ENCODE measurements around the gene MYL10.

MYL10 gene

GRCh38 chr7:101594790-101595189, 34.3 kb downstream of the MYL10 start:
- no peak for DNase-seq

DNA sequence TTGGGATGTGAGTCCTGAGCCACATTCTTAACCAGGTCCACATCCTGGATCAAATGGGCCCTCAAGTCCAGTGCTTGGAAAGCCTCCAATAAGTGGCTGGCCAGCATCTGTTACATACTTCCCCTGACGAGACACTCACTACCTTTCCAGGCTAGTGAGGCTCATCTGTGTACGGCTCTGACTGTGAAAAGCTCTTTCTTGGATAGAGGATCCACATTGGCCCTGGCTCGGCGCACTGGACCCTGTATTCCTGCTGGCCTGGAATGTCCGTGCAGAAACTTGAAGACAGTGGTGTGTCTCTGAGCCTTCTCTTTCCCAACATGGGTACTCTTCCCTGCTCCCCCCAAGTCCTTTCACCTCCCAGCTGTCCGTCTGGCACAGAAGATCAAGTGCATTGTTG, 35.5 kb downstream of the MYL10 start:
- DNase-seq: no peak

- no peak for DNase-seq
Measured at GRCh38 chr7:101591504-101591903, 37.6 kb downstream of the MYL10 start.

DNA sequence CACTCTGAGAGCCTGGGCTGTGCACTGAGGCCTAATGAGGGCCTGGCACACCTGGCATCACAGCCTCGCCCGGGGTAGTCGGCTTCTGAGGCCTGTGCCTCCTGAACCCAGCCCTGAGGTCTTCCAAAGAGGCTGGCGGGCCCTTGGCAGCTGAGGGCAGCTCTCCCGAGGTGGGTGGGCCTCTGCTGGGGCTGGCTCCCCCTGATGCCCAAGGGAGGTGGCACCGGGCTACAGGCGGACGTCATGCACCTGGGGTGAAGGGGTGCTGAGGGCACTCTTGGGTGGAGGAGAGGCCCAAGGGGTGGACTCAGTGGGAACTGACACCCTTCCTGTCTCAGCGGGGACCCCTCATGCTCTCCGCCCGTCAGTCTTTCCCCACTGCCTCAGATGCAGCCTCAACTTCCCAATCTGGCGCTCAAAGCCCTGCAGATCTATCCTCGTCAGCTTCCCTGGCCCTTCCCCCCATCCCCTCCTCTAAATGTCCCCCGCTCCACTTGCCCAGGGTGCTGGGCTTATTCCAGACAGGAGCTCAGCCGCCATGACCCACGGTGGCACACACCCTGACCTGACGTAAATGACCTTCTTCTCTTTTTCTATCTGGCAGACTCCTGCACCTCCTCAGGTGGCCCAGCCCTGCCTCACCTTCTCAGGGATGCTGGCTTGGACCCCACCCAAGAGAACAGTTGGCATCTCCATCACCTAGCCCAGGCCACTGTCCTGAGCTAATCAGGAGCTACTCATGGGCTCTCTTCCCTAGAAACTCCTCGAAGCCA, 38.2 kb downstream of the MYL10 start:
- no peak for DNase-seq

- DNase-seq: no peak
Measured at GRCh38 chr7:101589976-101590662, 39.0 kb downstream of the MYL10 start.

DNA sequence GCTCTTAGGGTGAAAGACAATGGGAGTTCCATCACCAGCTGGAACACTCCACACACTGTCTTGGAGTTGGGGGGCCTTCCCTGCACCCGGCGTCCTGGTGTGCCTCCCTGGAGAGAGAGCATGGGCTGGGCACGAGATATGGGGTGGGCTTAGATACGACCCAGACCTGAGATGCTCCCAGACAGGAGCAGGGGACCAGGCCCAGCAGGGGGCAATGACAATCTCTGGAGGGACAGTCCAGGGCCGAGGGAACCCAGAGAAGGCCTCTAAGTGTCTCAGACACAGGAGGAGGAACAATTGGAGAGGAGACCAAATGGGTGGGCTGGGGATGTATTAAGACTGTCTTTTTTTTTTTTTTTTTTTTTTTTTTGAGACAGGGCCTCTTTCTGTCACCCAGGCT, 40.0 kb downstream of the MYL10 start:
- no peak for DNase-seq

GRCh38 chr7:101588131-101588935, 40.8 kb downstream of the MYL10 start:
- DNase-seq: no peak

DNA sequence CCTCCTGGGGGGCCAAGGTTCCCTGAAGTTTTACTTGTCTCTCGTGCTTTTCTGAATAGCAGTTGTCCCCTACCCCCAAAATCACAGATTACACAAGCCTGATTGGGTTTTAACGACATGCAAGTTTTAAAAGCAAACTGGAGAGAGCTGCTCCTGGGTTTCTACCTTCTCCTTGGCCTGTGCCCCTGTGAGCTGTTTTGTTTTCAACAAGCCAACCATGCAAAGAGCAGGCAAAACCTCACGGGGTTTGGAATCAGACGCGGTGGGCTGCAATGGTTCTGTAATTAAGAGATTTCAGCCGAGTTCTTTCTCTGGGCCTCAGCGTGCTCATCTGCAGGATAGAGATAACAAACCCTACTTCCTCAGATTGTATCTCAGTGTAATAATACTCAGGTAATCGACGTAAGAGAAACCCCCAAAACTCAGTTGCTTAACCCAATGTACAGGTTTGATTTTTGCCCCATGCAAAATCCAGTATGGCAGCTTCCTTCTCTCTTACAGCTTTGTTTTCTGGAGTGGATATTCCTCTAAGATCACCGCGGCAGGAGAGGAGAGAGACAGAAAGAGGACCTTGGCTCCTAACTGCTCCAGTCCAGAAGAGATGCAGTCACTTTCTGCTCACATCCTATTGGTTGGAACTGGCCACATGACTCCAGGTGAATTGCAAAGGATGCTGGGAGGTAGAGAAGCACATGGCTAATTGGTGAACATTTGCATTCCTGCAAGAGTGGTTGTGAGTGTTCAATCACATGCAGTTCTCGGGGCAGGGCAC, 42.0 kb downstream of the MYL10 start:
- no peak for DNase-seq

- DNase-seq: no peak
Measured at GRCh38 chr7:101586078-101586905, 42.8 kb downstream of the MYL10 start.

DNA sequence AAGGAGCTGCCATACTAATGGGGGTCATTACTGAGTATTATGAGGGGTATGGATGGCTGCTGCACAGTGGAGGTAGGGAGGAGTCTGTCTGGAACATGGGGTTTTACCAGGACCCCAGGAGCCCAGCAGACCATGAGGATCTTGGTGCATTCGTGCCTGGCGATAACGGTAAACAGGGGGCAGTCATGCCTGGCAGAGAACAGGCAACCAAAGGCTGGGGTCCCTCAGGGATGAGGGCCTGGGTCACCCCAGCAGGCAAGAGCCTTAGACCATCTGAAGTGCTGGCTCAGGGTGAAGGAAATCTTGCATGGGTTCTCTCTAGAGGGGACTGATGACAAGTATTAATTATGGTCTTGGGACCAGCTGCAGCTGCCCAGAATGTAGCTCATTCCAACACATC, 46.1 kb downstream of the MYL10 start:
- no peak for DNase-seq

DNA sequence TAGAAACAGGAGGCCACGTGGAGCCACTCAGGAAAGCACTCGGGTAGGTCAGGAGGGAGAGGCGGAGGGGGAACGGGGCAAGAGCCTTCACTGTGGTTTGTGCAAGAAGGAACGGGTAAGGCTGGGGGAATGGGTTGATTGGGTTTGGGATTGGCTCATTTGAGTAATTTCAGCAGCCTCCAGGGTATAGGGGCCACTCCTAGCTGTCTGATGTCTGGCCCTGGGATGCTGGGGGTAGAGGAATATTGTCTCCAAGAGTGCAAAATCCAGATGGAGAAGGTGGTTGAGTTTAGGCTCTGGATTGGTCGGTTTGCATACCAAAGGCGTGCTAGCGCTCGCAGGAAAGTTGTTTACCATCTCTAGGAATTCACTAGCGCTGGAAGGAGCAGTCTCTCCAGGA, 47.2 kb downstream of the MYL10 start:
- no peak for DNase-seq

DNA sequence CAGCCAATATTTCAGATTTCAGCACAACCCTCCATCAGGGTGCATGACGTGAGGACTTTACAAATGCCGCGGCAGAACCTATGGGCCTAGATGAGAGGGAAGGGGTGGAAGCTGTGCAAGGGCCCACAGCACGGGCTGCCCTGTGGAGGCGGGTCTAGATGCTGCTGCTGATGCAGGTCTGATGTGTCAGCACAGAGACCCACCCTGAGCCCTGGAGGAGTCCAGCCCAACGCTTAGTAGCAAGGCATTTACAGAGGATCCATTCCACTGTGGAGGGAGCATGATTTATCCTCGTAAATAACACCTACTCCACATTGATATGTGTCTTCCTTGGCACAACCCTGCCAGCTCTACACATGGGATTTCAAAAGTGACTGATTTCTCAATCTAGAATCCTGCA, 48.5 kb downstream of the MYL10 start:
- DNase-seq: no peak

- DNase-seq: no peak
Measured at GRCh38 chr7:101578552-101578951, 50.5 kb downstream of the MYL10 start.

GRCh38 chr7:101576998-101577397, 52.1 kb downstream of the MYL10 start:
- DNase-seq: no peak

DNA sequence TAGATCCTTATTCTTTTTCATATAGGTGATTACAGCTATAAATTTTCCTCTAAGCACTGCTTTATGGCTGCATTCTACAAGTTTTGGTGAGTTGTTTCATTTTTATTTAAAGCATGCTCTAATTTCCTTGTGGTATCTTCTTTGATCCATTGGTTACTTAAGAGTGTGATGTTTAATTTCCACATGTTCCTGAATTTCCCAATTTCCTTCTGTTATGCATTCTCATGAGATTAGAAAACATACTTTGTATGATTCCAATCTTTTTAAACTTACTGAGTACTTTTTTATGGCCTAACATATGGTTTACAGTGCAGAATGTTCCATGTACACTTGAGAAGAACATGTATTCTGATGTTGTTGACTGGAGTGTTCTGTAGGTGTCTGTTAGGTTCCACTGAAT, 53.4 kb downstream of the MYL10 start:
- no peak for DNase-seq

- no peak for DNase-seq
Measured at GRCh38 chr7:101575168-101575567, 53.9 kb downstream of the MYL10 start.

DNA sequence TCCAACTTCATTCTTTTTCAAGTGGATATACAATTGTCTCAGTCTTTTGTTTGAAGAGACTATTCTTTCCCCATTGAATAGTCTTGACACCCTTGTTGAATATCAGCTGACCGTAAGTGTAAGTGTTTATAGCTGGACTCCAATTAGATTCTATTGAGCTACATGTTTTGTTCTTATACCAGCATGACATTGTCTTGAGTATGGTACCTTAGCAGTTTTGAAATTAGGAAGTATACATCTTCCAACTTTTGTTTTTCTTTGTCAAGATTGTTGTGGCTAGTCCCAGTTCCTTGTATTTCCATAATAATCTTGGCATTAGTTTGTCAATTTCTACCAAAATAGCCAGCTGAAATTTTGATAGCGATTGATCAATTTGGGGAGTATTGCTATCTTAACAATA, 56.9 kb downstream of the MYL10 start:
- DNase-seq: no peak

- no peak for DNase-seq
Measured at GRCh38 chr7:101567230-101567629, 61.9 kb downstream of the MYL10 start.

GRCh38 chr7:101565601-101566209, 63.4 kb downstream of the MYL10 start:
- no peak for DNase-seq

GRCh38 chr7:101564778-101565211, 64.3 kb downstream of the MYL10 start:
- no peak for DNase-seq

DNA sequence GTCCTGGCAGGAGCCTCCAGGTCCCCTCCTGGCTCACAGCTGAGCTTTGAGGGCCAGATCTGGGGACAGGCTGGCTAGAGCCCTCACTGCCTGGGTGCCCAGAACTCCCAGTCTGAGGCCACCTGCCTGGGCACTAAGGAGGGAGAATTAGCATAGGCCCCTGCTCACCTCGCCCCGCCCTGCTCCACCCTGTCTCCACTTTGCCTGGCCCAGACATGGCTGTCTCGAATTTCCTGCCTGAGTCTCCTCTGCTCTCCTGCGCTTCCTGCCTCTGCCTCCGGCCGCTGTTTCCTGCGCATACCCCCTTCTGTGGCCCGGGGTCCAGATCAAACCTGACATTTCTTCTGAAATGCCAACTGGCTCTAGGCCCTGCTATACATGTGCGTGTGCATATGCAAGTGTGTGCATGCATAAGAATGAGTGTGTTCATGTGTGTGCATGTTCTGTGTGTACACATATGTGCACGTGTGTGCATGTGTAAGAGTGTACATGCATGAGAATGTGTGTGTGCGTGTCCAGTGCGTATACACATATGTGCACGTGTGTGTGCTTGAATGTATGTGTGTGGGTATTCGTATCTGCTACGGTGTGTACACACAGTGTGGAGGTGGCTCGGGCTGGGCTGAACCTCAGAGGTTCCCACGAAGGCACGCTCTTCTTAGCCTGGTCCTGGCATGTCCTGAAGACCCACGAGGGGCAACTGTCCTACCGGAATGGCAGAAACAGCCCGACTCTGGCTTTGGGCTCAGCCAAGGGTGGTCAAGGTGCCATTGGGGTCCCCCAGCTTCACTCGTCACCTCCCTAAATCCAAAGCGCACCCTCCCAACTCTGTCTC, 64.9 kb downstream of the MYL10 start:
- no peak for DNase-seq
